HepG2 (cell line): ENCODE results near the gene NDUFB11. TPM values are rescaled to one million over a fixed set of nuclear protein-coding genes. Genes with fewer than 3 reads are reported as not detected.

Source experiments
- FLYWCH1 ChIP-seq: sonication (generic); formaldehyde crosslinking; IDR thresholded peaks from 2 replicates; pipeline ENCODE4 v1.8.1; 2023; ENCODE audit warnings: mild to moderate bottlenecking, missing genetic modification reagents
- FOXO4 ChIP-seq: sonication (generic); formaldehyde crosslinking; conservative IDR thresholded peaks from 2 replicates; pipeline ENCODE4 v1.8.1; 2023; ENCODE audit warnings: missing genetic modification reagents
- GATA4 ChIP-seq: sonication (generic); IDR thresholded peaks from 2 replicates; pipeline ENCODE4 v1.6.1; 2016; ENCODE audit warnings: antibody characterized with exemption, low read depth, borderline replicate concordance
- JUND ChIP-seq: sonication (generic); formaldehyde crosslinking; IDR thresholded peaks from 2 replicates; pipeline ENCODE4 v1.8.0; 2022; ENCODE audit warnings: mild to moderate bottlenecking, missing genetic modification reagents
- MTF1 ChIP-seq: sonication (generic); formaldehyde crosslinking; IDR thresholded peaks from 2 replicates; pipeline ENCODE4 v1.5.0; 2020; ENCODE audit warnings: missing genetic modification reagents
- NFKBIZ ChIP-seq: IDR thresholded peaks from 2 replicates; pipeline ENCODE4 v1.6.1; 2018; ENCODE audit warnings: missing genetic modification reagents, missing compliant biosample characterization
- PHF21A ChIP-seq: sonication (generic); formaldehyde crosslinking; IDR thresholded peaks from 2 replicates; pipeline ENCODE4 v1.5.0; 2020; ENCODE audit warnings: mild to moderate bottlenecking, missing genetic modification reagents
- PITX1 ChIP-seq: sonication (generic); formaldehyde crosslinking; IDR thresholded peaks from 2 replicates; pipeline ENCODE4 v1.5.1; 2020; ENCODE audit warnings: mild to moderate bottlenecking, missing genetic modification reagents
- ZGPAT ChIP-seq: IDR thresholded peaks from 2 replicates; pipeline ENCODE4 v1.6.1; 2016; ENCODE audit warnings: mild to moderate bottlenecking
- ZNF10 ChIP-seq: sonication (generic); formaldehyde crosslinking; IDR thresholded peaks from 2 replicates; pipeline ENCODE4 v1.4.0; 2020; ENCODE audit warnings: mild to moderate bottlenecking, low read depth, missing genetic modification reagents, borderline replicate concordance
- ZNF263 ChIP-seq: sonication (generic); formaldehyde crosslinking; IDR thresholded peaks from 2 replicates; pipeline ENCODE4 v1.4.0; 2020; ENCODE audit warnings: missing genetic modification reagents
- ZNF30 ChIP-seq: sonication (generic); formaldehyde crosslinking; IDR thresholded peaks from 2 replicates; pipeline ENCODE4 v1.5.0; 2020; ENCODE audit warnings: mild to moderate bottlenecking, missing genetic modification reagents
- ZNF570 ChIP-seq: sonication (generic); formaldehyde crosslinking; IDR thresholded peaks from 2 replicates; pipeline ENCODE4 v1.4.0; 2020; ENCODE audit warnings: mild to moderate bottlenecking, missing genetic modification reagents, borderline replicate concordance
- ZNF737 ChIP-seq: sonication (generic); formaldehyde crosslinking; IDR thresholded peaks from 2 replicates; pipeline ENCODE4 v1.5.0; 2020; ENCODE audit warnings: missing genetic modification reagents, mild to moderate bottlenecking, borderline replicate concordance
- ZNF800 ChIP-seq: sonication (generic); formaldehyde crosslinking; IDR thresholded peaks from 2 replicates; pipeline ENCODE4 v1.4.0; 2020; ENCODE audit warnings: missing genetic modification reagents
- ZSCAN21 ChIP-seq: sonication (generic); formaldehyde crosslinking; IDR thresholded peaks from 2 replicates; pipeline ENCODE4 v1.8.0; 2022; ENCODE audit warnings: mild to moderate bottlenecking, missing genetic modification reagents, moderate library complexity, borderline replicate concordance
- ZZZ3 ChIP-seq: sonication (generic); formaldehyde crosslinking; IDR thresholded peaks from 2 replicates; pipeline ENCODE4 v1.4.0; 2020; ENCODE audit warnings: missing genetic modification reagents, mild to moderate bottlenecking, borderline replicate concordance
- polyA plus RNA-seq, 8 experiments: library from polyadenylated mRNA; depleted of rRNA in 3 of 8; stranded (reverse) in 7 of 8; unstranded in 1 of 8; fragments of >200 nt; fragmentation: Illumina TruSeq in 4 of 8; extraction: Trizol in 4 of 8; gene quantifications; 2 replicates each; pipeline versions ENCODE4 v1.2.1 to v1.2.3, GENCODE V29; 2011 to 2016; ENCODE audit warnings: low read depth in 4 of 8, missing spikeins in 1 of 8, mixed read lengths in 1 of 8; ENCODE audit not compliant: insufficient read depth in 1 of 8
- total RNA-seq, 5 experiments: library from RNA; depleted of rRNA; stranded (reverse); fragments of >200 nt; fragmentation: Illumina TruSeq; extraction: Trizol; gene quantifications; 2 replicates each; pipeline ENCODE4 v1.2.3, GENCODE V29; 2016; ENCODE audit warnings: low read depth in 1 of 5
- TF ChIP-seq, protein P1 (sequence below): sonication (generic); formaldehyde crosslinking; IDR thresholded peaks from 2 replicates; pipeline ENCODE4 v1.5.0; 2020; ENCODE audit warnings: mild to moderate bottlenecking, missing genetic modification reagents, moderate library complexity
- TF ChIP-seq, protein P2 (sequence below): sonication (generic); formaldehyde crosslinking; IDR thresholded peaks from 2 replicates; pipeline ENCODE4 v1.4.0; 2020; ENCODE audit warnings: missing genetic modification reagents

NDUFB11 gene
- total and polyA plus RNA-seq, 2 of the 13 experiments (the other 11 are each of a cell fraction or from before 2014, with no cell fraction given): 46.6 to 100 TPM

GRCh38 chrX:47193475-47194193 lies 49.1 kb upstream of the NDUFB11 start, which contains the start of gene UBA1 (continued):
- no peak for TF ChIP-seq FLYWCH1 (CRISPR knock-in tag)
- TF ChIP-seq, protein P1, sequence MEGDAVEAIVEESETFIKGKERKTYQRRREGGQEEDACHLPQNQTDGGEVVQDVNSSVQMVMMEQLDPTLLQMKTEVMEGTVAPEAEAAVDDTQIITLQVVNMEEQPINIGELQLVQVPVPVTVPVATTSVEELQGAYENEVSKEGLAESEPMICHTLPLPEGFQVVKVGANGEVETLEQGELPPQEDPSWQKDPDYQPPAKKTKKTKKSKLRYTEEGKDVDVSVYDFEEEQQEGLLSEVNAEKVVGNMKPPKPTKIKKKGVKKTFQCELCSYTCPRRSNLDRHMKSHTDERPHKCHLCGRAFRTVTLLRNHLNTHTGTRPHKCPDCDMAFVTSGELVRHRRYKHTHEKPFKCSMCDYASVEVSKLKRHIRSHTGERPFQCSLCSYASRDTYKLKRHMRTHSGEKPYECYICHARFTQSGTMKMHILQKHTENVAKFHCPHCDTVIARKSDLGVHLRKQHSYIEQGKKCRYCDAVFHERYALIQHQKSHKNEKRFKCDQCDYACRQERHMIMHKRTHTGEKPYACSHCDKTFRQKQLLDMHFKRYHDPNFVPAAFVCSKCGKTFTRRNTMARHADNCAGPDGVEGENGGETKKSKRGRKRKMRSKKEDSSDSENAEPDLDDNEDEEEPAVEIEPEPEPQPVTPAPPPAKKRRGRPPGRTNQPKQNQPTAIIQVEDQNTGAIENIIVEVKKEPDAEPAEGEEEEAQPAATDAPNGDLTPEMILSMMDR (CRISPR knock-in tag): peak; percentile 90
- TF ChIP-seq NFKBIZ (CRISPR knock-in tag): no peak
- TF ChIP-seq ZNF263 (CRISPR knock-in tag): no peak
- no peak for TF ChIP-seq ZSCAN21 (CRISPR knock-in tag)
- no peak for TF ChIP-seq ZNF570 (CRISPR knock-in tag)
- no peak for TF ChIP-seq FOXO4 (CRISPR knock-in tag)
- TF ChIP-seq ZNF10: no peak
- TF ChIP-seq, protein P2, sequence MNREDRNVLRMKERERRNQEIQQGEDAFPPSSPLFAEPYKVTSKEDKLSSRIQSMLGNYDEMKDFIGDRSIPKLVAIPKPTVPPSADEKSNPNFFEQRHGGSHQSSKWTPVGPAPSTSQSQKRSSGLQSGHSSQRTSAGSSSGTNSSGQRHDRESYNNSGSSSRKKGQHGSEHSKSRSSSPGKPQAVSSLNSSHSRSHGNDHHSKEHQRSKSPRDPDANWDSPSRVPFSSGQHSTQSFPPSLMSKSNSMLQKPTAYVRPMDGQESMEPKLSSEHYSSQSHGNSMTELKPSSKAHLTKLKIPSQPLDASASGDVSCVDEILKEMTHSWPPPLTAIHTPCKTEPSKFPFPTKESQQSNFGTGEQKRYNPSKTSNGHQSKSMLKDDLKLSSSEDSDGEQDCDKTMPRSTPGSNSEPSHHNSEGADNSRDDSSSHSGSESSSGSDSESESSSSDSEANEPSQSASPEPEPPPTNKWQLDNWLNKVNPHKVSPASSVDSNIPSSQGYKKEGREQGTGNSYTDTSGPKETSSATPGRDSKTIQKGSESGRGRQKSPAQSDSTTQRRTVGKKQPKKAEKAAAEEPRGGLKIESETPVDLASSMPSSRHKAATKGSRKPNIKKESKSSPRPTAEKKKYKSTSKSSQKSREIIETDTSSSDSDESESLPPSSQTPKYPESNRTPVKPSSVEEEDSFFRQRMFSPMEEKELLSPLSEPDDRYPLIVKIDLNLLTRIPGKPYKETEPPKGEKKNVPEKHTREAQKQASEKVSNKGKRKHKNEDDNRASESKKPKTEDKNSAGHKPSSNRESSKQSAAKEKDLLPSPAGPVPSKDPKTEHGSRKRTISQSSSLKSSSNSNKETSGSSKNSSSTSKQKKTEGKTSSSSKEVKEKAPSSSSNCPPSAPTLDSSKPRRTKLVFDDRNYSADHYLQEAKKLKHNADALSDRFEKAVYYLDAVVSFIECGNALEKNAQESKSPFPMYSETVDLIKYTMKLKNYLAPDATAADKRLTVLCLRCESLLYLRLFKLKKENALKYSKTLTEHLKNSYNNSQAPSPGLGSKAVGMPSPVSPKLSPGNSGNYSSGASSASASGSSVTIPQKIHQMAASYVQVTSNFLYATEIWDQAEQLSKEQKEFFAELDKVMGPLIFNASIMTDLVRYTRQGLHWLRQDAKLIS (CRISPR knock-in tag): no peak
- no peak for TF ChIP-seq ZNF30 (CRISPR knock-in tag)
- no peak for TF ChIP-seq ZNF737 (CRISPR knock-in tag)
- TF ChIP-seq JUND (CRISPR knock-in tag): no peak
- no peak for TF ChIP-seq ZZZ3 (CRISPR knock-in tag)
- no peak for TF ChIP-seq MTF1
- no peak for TF ChIP-seq GATA4
- no peak for TF ChIP-seq ZNF800 (CRISPR knock-in tag)
- no peak for TF ChIP-seq ZGPAT (CRISPR knock-in tag)
- TF ChIP-seq PHF21A (CRISPR knock-in tag): no peak
- peak; percentile 59; the same call in 1 of the 2 replicates for TF ChIP-seq PITX1
